ENCODE measurements around the gene GALE.
"Not testable (repeated sequence)": the region's sequence is repeated elsewhere in the genome, so short reads cannot be mapped to it uniquely, and the experiment has no call there.

GALE gene

GRCh38 chr1:23791516-23792047, 9.0 kb downstream of the GALE start:
- peak in 1 of 2 experiments; percentile 38 for DNase-seq

GRCh38 chr1:23790696-23791515, 9.6 kb downstream of the GALE start, which contains the start of gene LYPLA2:
TSS of gene LYPLA2 (plus strand) at chr1:23791145. CDS start at chr1:23792683, 1,538 bp downstream.
- DNase-seq = peak; percentile 91 to 94

DNA sequence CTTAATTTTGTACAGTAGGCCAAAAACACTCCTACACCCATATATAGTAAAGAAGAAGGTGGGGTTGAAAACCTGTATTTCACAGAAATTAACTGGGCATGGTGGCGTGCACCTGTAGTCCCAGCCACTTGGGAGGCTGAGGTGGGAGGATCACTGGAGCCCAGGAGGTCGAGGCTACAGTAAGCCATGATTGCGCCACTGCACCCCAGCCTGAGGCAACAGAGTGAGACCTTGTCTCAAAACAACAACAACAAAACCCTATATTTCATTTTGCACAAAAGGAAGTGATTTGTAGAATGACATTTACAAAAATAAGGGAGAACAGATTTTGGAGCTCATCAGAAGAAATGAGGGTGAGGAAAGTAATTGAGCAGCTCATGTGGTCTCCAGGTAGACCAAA, 11.9 kb downstream of the GALE start:
- DNase-seq = no peak

DNA sequence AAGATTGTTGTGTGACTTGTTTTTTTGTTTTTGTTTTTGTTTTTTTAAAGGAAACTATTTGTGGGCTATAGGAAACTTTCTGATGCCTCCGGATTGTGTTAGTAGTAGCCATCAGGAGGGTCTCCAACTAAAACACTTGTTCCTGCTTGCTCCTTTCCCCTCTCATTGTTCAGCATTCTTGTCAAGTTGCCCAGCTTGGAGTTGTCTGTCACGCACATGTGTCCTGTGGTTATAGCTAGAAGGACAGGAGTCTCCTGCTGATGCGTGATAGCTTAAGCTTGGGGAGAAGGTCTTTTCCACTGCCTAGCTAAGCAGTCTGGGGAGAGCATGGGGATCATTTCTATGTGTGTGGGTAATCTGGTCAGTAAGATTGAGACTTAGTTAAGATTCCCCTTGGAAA, 12.9 kb downstream of the GALE start:
- DNase-seq = no peak

- DNase-seq = no peak
Observed at GRCh38 chr1:23784846-23785245, 15.7 kb downstream of the GALE start.

DNA sequence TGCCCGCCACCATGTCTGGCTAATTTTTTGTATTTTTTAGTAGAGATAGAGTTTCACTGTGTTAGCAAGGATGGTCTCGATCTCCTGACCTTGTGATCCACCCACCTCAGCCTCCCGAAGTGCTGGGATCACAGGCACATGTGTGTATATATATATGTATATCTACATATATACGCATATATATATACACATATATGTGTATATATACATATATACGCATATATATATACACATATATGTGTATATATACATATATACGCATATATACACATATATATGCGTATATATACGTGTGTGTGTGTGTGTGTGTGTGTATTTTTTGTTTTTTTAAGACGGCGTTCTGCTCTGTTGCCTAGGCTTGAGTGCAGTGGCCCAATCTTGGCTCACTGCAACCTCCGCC, 17.4 kb downstream of the GALE start:
- DNase-seq = not testable (repeated sequence)

DNA sequence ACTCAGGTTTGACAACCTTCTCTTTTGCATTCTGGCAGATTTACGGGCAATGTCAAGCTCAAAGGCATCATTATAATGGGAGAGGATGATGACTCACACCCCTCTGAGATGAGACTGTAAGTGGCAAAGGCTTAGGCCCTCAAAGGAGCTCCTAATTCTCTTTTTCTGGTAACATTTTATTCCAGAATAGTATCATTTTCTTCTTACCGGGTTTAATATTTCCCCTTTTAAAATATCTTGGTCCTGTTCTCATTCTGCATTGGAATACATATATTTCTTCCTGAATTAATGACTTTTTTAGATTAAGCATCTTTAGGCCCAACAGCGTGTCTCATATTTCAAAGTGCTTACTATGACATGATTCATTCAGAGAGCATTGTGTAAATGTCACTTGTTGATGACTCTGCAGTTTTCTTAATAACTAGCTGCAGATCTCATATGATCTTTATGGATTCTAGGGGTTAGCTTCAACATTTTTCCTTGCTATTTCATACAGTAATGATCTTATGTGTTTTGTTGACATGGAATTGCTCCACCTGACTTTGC, 20.7 kb downstream of the GALE start:
- no peak for DNase-seq

DNA sequence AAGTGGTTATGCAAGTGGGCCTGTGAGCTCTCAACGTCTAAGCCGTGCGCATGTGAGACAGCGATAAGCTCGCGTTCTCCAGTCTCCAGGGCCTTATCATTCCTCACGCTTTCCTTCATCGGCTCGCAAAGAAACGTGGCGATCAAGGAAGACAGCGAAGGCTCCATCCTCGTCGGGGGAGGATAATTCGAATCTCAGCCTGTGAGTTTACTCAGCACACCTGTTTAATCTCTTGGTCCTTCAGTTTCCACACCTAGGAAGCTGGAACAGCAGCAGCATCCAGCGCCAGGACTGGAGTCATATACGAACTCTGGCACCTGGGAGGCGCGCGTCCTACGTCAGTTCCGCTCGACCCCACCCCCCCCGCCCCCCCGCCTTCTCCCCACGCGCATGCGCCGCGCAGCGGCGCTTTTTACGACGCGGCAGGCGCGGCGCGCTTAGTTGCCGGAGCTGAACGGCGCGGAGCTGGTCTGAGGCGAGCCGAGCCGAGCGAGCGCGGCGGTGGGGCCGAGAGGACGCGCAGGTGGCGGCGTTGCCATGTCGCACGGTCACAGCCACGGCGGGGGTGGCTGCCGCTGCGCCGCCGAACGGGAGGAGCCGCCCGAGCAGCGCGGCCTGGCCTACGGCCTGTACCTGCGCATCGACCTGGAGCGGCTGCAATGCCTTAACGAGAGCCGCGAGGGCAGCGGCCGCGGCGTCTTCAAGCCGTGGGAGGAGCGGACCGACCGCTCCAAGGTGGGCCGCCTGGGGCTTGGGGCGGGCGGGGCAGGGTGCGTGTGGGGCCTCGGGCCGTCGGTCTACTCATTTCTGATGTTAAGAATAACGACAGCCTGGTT, 22.4 kb downstream of the GALE start, which contains the start of gene PITHD1:
PITHD1 (plus strand) TSS at position 440 of the 836 bp plus-strand sequence; CDS start at position 538, 98 bp downstream.
- peak; percentile 88 to 93 for DNase-seq

GRCh38 chr1:23776217-23776616, 24.3 kb downstream of the GALE start:
- no peak for DNase-seq

DNA sequence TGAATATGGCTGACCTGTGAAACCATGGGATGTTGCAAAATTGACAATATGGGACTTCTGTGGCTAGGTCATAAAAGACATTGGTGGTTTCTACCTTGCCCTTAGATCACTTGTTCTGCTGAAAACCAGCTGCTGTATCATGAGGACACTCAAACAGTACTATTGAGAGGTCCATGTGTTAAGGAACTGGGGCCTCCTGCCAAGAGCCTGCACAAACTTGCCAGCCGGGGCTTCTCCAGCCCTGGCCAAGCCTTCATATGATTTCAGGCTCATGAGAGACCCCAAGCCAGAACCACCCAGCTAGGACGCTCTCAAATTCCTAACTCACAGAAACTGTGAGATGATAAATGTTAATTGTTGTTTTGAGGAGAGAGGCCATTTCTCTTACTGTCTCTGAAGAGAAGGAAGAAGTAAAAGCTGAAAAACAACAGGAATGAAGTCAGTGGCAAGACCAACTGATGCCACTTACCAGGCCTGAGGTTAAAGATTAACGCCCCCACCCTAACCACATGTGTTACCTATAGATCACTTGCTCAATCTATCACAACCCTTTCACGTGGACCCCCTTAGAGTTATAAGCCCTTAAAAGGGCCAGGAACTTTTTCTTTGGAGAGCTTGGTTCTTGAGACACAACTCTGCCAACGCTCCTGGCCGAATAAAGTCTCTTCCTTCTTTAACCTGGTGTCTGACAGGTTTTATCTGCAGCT, 26.2 kb downstream of the GALE start:
- no peak for DNase-seq

DNA sequence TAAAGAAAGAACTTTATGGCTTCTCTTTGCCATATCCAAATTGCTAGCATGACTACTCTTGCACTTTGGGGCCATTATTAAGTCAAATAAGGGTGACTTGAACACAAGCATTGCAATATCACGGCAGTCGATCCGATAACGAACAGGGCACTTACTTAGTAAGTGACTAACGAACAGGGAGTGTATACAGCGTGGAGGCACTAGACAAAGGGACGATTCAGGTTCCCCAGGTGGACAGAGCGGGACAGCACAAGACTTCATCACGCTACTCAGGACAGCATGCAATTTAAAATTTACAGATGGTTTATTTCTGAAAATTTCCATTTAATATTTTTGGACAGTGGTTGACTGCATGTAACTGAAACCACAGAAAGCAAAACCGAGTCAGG, 27.7 kb downstream of the GALE start:
- DNase-seq = no peak

- DNase-seq = peak; percentile 82 to 86
Observed at GRCh38 chr1:23772049-23772853, 28.3 kb downstream of the GALE start.

- DNase-seq = no peak
Observed at GRCh38 chr1:23768733-23769132, 31.8 kb downstream of the GALE start.

GRCh38 chr1:23763041-23763577, 37.4 kb downstream of the GALE start:
- DNase-seq = no peak

DNA sequence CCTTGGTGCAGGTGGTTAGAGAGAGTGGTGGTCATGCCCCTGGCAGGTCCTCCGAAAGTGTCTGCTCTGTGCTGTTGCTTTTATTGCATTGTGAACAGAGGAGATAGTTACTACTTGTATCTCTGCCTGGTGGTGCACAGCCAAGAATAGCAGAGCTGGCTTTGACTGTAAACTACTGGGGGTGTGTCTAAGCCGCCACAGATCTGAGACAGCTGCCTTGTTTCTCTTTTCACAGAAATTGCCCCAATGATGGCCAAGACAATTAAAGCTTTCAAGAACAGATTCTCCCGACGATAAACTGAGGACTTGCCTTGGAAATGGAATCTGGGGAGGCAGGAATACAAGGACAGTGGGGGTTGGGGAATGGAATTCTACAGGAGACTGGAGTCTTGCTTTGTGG, 41.3 kb downstream of the GALE start:
- DNase-seq = no peak

GRCh38 chr1:23757812-23758211, 42.7 kb downstream of the GALE start:
- no peak for DNase-seq

- DNase-seq = no peak
Observed at GRCh38 chr1:23756676-23757075, 43.9 kb downstream of the GALE start.

DNA sequence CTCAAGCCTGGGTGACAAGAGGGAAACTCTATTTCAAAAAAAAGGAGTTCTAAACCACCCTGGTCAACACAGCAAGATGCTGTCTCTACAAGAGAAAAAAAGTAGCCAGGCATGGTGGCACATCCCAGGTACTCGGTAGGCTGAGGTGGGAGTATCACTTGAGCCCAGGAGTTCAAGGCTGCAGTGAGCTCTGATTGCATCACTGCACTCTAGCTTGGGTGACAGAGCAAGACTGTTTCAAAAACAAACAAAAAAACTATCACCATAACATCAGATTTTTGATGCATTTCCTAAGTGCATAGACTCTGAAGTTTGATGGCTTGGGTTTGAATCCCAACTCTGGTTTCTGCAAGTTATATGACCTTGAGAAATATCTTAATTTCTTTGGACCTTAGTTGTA, 47.6 kb downstream of the GALE start:
- no peak for DNase-seq

- no peak for DNase-seq
Observed at GRCh38 chr1:23751815-23752200, 48.7 kb downstream of the GALE start.

DNA sequence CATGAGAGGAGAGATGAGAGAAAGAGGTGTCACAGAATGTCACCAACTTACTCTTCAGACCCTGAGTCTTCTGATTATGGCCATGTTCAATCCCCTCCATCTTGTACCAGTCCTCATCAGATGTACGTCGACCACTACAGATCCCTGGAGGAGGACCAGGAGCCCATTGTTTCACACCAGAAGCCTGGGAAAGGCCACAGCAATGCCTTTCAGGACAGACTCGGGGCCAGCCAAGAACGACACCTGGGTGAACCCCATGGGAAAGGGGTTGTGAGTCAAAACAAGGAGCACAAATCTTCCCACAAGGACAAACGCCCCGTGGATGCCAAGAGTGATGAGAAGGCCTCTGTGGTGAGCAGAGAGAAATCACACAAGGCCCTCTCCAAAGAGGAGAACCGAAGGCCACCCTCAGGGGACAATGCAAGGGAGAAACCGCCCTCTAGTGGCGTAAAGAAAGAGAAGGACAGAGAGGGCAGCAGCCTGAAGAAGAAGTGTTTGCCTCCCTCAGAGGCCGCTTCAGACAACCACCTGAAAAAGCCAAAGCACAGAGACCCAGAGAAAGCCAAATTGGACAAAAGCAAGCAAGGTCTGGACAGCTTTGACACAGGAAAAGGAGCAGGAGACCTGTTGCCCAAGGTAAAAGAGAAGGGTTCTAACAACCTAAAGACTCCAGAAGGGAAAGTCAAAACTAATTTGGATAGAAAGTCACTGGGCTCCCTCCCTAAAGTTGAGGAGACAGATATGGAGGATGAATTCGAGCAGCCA, 49.3 kb downstream of the GALE start:
- DNase-seq = peak; percentile 48 to 69

DNA sequence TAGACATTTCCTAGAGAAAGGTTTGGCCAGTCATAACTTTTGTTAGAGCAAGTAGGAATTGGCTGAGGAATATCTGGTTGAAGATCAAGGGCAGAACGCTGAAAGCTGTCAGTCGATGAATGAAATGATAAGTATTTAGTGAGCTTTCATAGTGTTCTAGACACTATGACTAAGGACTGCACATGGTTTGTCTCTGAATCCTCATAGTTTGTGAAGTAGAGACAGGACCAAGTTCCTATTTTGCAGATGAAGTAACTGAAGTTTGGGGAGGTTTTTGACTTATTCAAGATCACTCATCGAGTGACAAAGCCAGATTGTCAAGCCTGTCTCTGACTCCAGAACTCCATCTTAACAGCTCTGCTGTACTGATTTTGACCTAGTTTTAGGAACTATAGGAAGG, 52.5 kb downstream of the GALE start:
- no peak for DNase-seq

All from NCI-H2081 (cell line).